Stimulated activated effector memory CD8-positive, alpha-beta T cell treated with anti-CD3 and anti-CD28 coated beads, Interleukin-12 subunit alpha, Interleukin-12 subunit beta, amount 100 ng/mL, for 72 hours (primary cell): ENCODE measurements around the gene CCDC141.
"Not testable (repeated sequence)": the region's sequence is repeated elsewhere in the genome, so short reads cannot be mapped to it uniquely, and the experiment has no call there.

Source experiments
- ATAC-seq: fragments of 150-1000 bp; cut with Tn5 transposase; 2 replicates; pipeline ENCODE4 v1.10.0; 2021
- DNase-seq, 2 donors: peaks; one replicate each; pipeline ENCODE4 v3.0.0; 2021 to 2022; ENCODE audit warnings: low spot score in 2 of 2
- H3K27ac Mint-ChIP-seq: one replicate; pipeline ENCODE4 v1.8.0; 2022; ENCODE audit warnings: mild to moderate bottlenecking, mixed read lengths
- H3K36me3 Mint-ChIP-seq: one replicate; pipeline ENCODE4 v1.8.0; 2022; ENCODE audit warnings: mild to moderate bottlenecking, mixed read lengths
- H3K4me1 Mint-ChIP-seq: one replicate; pipeline ENCODE4 v1.8.0; 2022; ENCODE audit warnings: mixed read lengths
- H3K4me3 Mint-ChIP-seq: one replicate; pipeline ENCODE4 v1.8.0; 2022; ENCODE audit warnings: mild to moderate bottlenecking, mixed read lengths
- H3K9me3 Mint-ChIP-seq: one replicate; pipeline ENCODE4 v1.8.0; 2022; ENCODE audit warnings: mixed read lengths

Gene CCDC141

GRCh38 chr2:179049546-179050311, at the start of gene CCDC141:
TSS of gene CCDC141 (minus strand) at chr2:179050137. CDS start at chr2:179049941, 196 bp downstream.
- ATAC-seq = peak; percentile 45
- H3K36me3 Mint-ChIP-seq = no peaks in the 10 kb centered on the region
- H3K27ac Mint-ChIP-seq = no peak within 1 kb of the TSS
- no peak for DNase-seq
- no peaks in the 10 kb centered on the region for H3K9me3 Mint-ChIP-seq
- H3K4me3 Mint-ChIP-seq = peak within 1 kb of the TSS; percentile 52
- peaks cover under 1% of the 10 kb centered on the region for H3K4me1 Mint-ChIP-seq

DNA sequence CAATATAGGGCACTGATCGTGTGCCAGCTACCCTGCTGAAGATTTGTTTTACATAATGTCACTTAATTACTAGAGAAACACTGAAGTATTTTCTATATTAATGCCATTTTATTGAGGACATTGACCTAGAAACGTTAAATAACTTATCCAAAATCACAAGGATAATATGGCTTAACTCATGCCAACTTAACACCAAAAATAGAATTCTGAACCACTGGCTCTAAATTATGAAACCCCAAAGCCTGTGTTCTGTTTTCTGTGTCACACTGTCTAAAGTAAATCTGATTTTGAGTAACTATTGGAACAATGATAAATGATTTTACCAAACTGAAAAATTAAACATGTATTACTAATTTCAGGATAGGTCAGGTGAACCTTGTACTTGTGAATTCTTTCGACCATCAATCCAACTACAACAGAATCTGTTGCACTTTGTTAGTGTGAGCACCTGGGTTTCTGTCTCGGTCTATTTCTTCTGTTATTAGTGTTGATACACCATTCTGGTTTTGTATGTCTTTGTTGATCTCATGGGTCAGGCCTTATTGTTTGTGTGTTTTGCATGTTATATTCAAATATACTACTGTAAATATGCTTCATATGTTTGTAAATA, 48.2 kb upstream of the CCDC141 start:
- ATAC-seq (no peak), DNase-seq (no peak)
- H3K4me3 Mint-ChIP-seq = no peak overlapping the region
- H3K36me3 Mint-ChIP-seq = no peaks in the 10 kb centered on the region
- peaks cover 5% of the 10 kb centered on the region for H3K9me3 Mint-ChIP-seq
- H3K27ac Mint-ChIP-seq = no peak overlapping the region
- H3K4me1 Mint-ChIP-seq = no peaks in the 10 kb centered on the region

DNA sequence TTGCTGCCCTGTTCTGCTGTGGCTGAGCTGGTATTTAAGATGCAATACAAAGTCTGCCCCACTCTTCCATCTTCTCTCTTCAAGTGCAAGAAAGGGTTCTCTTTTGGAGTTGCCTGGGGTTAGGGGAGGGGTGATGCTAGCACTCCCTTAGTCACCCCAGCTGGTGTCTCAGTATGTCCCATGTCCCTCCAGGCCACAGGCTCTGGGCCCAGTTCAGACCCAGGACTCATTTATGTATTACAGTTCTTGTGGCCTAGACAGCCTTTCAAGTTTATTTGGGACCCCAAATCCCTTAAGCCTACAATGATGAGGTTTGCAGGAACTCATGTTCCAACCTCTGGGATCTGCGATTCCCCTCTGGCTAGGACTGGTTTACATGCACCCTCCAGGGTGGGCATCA, 47.2 kb upstream of the CCDC141 start:
- Mint-ChIP-seq H3K4me1 (no peaks in the 10 kb centered on the region), H3K9me3 (peaks cover 5% of the 10 kb centered on the region), H3K36me3 (no peaks in the 10 kb centered on the region), H3K27ac (no peak overlapping the region), H3K4me3 (no peak overlapping the region)
- DNase-seq (no peak), ATAC-seq (no peak)

DNA sequence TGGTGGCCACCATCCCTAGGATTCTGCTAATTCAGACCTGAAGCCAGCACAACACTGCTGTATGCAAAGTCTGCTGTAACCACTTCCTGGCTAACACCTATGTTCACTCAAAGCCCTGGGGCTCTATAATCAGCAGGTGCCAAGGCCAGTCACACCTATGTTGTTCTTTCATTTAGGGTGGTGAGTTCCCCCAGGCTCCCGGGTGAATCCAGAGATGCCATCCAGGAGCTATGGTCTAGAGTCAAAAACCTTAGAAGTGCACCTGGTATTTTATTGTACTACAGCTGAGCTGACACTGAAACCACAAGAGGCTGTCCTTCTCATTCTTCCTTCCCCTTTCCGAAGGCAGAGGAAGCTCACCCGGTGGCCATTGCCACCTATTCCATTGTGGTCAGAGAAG, 46.2 kb upstream of the CCDC141 start:
- no peaks in the 10 kb centered on the region for H3K4me1 Mint-ChIP-seq
- peaks cover 5% of the 10 kb centered on the region for H3K9me3 Mint-ChIP-seq
- no peak overlapping the region for H3K4me3 Mint-ChIP-seq
- H3K27ac Mint-ChIP-seq = no peak overlapping the region
- ATAC-seq (no peak), DNase-seq (no peak)
- no peaks in the 10 kb centered on the region for H3K36me3 Mint-ChIP-seq

- not testable (repeated sequence) for H3K4me1 Mint-ChIP-seq, ATAC-seq, DNase-seq, H3K4me3 Mint-ChIP-seq, H3K9me3 Mint-ChIP-seq, H3K27ac Mint-ChIP-seq, H3K36me3 Mint-ChIP-seq
These were observed 43.0 kb upstream of the CCDC141 start for GRCh38 chr2:179092912-179093311.

DNA sequence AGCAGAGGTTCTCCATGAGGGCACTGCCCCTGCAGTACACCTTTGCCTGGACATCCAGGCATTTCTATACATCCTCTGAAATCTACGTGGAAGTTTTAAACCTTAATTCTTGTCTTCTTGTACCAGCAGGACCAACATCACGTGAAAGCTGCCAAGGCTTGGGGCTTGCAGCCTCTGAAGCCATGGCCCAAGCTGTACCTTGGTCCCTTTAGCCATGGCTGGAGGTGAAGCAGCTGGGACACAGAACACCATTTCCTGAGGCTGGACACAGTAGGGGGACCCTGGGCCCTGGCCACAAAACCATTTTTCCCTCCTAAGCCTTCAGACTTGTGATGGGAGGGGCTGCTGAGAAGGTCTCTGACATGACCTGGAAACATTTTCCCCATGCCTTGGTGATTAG, 32.8 kb upstream of the CCDC141 start:
- DNase-seq = no peak
- Mint-ChIP-seq H3K27ac (no peak overlapping the region), H3K4me1 (no peaks in the 10 kb centered on the region), H3K9me3 (peaks cover 20% of the 10 kb centered on the region), H3K4me3 (no peak overlapping the region), H3K36me3 (no peaks in the 10 kb centered on the region)
- no peak for ATAC-seq

DNA sequence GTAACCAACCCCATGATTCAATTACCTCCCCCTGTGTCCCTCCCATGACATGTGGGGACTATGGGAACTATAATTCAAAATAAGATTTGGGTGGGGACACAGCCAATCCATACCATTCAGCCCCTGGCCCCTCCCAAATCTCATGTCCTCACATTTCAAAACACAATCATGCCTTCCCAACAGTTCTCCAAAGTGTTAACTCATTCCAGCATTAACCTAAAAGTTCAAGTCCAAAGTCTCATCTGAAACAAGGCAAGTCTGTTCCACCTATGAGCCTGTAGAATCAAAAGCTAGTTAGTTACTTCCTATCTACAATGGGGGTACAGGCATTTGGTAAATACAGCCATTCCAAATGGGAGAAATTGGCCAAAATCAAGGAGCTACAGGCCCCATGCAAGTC, 32.0 kb upstream of the CCDC141 start:
- Mint-ChIP-seq H3K36me3 (no peaks in the 10 kb centered on the region), H3K4me3 (no peak overlapping the region), H3K27ac (no peak overlapping the region), H3K4me1 (no peaks in the 10 kb centered on the region), H3K9me3 (peaks cover 24% of the 10 kb centered on the region)
- DNase-seq (no peak), ATAC-seq (no peak)

DNA sequence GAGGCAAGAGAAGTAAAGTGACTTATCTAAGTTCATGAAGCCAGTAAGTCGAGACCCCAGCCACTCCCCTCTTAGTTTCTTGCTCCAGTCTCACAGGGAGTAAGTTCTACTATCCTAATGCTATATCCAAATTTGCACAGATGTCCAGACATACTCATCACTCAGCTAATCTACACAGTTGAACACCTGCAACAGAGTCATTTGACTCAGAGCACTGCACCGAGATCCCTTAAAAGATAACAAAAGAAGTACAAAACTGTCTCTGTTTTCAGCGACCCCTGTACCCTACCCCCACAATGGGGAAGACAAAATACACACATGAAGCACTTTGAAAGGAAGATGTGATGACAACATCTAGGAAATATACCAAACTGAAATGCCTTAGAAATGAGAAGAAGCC, 22.6 kb upstream of the CCDC141 start:
- peaks cover 8% of the 10 kb centered on the region for H3K9me3 Mint-ChIP-seq
- no peak overlapping the region for H3K4me3 Mint-ChIP-seq
- H3K36me3 Mint-ChIP-seq = no peaks in the 10 kb centered on the region
- DNase-seq (no peak), ATAC-seq (no peak)
- H3K27ac Mint-ChIP-seq = no peak overlapping the region
- no peaks in the 10 kb centered on the region for H3K4me1 Mint-ChIP-seq

DNA sequence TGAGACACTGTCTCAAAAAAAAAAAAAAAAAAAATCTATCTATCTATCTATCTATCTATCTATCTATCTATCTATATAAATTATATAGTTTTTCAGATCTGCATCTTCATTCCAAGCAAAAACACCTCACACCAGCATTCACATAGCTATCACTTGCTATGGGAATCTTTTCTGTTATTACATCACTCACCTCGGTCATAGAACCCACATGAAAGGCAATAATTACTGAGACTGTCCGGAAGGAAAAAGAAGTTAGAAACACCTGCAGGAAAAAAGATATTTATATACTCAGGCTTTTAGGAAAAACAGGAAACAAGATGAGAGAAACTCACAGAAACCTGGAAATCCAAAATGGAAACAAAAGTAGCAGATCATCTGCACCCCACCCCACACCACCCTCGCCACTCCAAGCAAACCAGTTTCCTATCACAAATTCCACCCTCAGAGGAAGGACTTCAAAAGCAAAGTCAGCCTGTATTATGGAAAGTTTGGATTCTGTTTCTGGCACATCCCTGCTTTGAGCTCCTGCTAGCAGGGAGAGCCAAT, 21.9 kb upstream of the CCDC141 start:
- no peak for DNase-seq
- Mint-ChIP-seq H3K36me3 (no peaks in the 10 kb centered on the region), H3K4me1 (no peaks in the 10 kb centered on the region)

GRCh38 chr2:179070895-179071294, 21.0 kb upstream of the CCDC141 start:
- Mint-ChIP-seq H3K4me1 (no peaks in the 10 kb centered on the region), H3K36me3 (no peaks in the 10 kb centered on the region), H3K27ac (no peak overlapping the region), H3K4me3 (no peak overlapping the region), H3K9me3 (peaks cover 2% of the 10 kb centered on the region)
- ATAC-seq (no peak), DNase-seq (no peak)

More for the DNA sequence above, 21.9 kb upstream of the CCDC141 start:
- no peak overlapping the region for H3K27ac Mint-ChIP-seq
- no peak for ATAC-seq
- no peak overlapping the region for H3K4me3 Mint-ChIP-seq
- peaks cover 3% of the 10 kb centered on the region for H3K9me3 Mint-ChIP-seq

GRCh38 chr2:179069685-179070084, 19.7 kb upstream of the CCDC141 start:
- Mint-ChIP-seq H3K9me3 (peaks cover 4% of the 10 kb centered on the region), H3K4me1 (no peaks in the 10 kb centered on the region), H3K4me3 (no peak overlapping the region), H3K27ac (no peak overlapping the region), H3K36me3 (no peaks in the 10 kb centered on the region)
- DNase-seq (no peak), ATAC-seq (no peak)

DNA sequence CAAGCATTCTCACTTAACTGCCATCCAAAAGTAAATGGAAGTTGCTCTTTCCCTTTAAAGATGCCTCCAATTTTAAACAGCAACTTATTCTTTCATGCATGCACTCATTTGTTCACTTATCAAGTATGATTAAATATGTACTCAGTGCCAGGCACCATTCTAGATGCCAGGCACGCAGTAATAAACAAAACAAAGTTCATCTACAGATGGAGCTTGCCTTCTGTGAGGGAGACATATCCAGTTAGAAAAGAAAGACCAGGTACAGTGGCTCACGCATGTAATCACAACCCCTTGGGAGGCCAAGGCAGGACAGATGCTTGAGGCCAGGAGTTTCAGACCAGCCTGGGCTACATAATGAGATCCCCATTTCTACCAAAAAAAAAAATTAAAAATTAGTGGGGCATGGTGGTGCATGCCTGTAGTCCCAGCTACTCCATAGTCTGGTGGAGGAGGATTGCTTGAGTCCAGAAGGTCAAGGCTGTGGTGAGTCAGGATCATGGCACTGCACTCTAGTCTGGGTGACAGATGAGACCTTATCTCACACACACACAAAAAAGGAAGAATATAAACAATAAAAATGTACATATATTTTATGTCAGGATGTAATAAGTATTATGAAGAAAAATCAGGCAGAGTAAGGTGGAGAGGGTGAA, 19.2 kb upstream of the CCDC141 start:
- no peaks in the 10 kb centered on the region for H3K36me3 Mint-ChIP-seq
- H3K27ac Mint-ChIP-seq = no peak overlapping the region
- H3K9me3 Mint-ChIP-seq = peaks cover 4% of the 10 kb centered on the region

DNA sequence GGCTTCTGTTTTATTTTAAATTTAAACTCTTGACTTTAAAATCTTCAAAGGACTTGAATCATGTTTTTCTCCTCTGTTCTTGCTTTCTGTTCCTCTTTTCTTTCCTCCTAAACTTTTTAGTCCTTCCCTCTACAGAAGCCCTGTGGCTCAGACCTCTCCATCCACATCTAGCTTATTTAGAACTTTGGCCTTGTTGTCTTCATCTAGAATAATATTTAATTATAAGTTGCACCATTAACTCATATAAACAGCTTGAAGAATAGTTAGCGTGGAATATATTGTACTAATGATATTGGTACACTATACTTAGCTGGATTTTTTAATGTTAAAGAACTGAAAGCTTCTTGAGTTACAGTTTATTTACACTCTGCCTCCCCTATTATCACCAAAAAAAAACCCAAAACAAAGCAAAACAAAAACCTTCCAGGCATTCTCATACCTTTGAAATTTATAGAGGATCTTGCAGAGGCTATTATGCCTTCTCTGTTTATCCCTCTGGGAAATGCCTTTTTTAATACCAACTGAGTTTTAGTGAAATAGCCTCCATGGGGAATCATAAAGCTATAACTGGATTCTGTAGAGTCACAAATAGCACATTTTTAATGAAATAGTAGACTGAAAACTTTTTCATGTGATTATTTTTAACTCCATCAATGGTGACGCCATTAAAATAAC, 9.2 kb upstream of the CCDC141 start:
- no peak for DNase-seq
- Mint-ChIP-seq H3K36me3 (no peaks in the 10 kb centered on the region), H3K4me3 (no peak overlapping the region), H3K4me1 (no peaks in the 10 kb centered on the region), H3K27ac (no peak overlapping the region), H3K9me3 (no peaks in the 10 kb centered on the region)
- no peak for ATAC-seq

More for the DNA sequence above, 19.2 kb upstream of the CCDC141 start:
- DNase-seq = no peak
- no peak for ATAC-seq
- Mint-ChIP-seq H3K4me3 (no peak overlapping the region), H3K4me1 (no peaks in the 10 kb centered on the region)

DNA sequence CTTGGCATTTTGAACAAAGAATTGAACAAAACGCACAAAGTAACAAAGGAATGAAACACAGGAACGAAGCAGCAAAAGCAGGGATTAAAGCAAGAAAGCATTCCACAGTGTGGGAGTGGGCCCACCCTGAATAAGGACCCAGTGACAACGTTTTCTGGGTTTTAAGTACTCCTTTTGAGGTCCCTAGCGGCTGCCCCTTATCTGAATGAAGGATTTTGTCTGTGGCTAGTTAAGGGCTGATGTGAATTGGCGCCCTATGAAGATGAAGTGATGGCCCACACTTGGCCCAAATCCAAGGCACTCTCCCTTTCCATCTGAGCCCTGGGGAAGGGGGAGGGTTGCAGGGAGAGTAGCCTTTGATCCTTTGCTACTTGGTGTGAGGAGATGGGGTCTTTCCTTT, 7.8 kb upstream of the CCDC141 start:
- Mint-ChIP-seq H3K36me3 (no peaks in the 10 kb centered on the region), H3K27ac (no peak overlapping the region), H3K4me3 (no peak overlapping the region), H3K4me1 (no peaks in the 10 kb centered on the region), H3K9me3 (no peaks in the 10 kb centered on the region)
- ATAC-seq (no peak), DNase-seq (no peak)

- H3K4me1 Mint-ChIP-seq, ATAC-seq, H3K27ac Mint-ChIP-seq, DNase-seq, H3K4me3 Mint-ChIP-seq, H3K36me3 Mint-ChIP-seq, H3K9me3 Mint-ChIP-seq: not testable (repeated sequence)
These were observed 3.6 kb upstream of the CCDC141 start for GRCh38 chr2:179053568-179053967.
